GM18526 (cell line): ENCODE measurements around the gene KCNMA1.

Experiments
- POLR2A ChIP-seq: IDR thresholded peaks from 3 replicates; pipeline ENCODE4 v1.6.1; 2011; ENCODE audit not compliant: insufficient read length; ENCODE audit errors: extremely low read depth

Gene KCNMA1

DNA sequence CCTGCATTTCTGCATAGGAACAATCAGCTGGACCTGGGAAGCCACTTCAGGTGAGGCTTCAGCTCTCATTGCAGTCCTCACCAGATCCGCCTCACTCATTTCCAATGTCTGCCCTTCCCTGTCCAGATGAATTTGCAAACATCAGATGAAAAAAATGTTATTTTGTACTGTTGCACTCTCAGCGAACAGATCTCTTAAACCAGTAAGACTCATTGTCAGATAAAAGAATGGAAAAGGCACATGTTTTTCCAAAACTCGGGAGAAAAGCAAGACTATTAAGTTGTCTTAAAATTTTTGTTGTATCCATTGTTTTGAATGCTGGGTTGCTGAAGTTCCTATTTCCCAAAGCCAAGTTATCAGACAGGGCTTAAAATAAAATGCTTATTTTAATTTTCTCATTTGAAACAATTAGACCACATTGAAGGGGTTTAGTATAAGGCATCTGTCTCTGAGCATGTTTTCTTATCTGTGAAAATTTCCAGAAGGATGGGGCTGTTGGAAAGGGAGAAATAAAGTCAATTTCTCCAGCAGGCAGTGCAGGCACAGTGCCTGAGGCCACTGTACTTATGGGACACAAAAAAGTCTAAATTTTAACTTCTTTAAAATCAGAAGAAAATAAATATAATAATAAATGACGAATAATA lies 396.8 kb downstream of the KCNMA1 start:
- no peak for TF ChIP-seq POLR2A

DNA sequence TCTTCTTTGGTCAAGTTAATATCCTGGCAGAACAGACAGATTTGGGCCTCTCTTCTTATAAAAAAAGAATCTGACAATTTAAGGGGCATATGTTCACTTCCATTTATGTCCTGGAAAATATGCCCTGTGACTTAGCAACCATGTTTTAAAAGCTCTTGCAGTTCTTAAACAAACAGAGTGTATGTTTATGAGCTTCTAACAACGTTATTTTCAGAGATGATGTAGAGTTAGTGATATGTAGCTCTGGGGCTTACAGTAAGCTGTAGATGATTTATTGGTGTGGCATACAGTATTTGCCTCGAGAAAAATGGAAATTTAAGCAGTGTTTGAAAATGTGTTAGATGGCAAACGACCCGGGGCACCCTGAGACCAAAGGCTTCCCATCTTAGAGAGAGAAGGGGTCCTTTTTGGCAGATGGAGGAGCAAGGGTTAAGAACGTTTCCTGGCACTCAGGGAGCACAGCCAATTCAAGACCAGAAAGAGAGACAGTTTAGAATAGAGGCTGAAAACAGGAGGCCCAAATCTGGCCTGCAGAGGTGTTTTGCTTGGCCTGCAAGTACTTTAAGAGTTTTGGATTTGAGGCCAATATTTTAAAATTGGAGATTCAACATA lies 397.5 kb downstream of the KCNMA1 start:
- no peak for TF ChIP-seq POLR2A

GRCh38 chr10:77237120-77237519 lies 400.5 kb downstream of the KCNMA1 start:
- TF ChIP-seq POLR2A = no peak

DNA sequence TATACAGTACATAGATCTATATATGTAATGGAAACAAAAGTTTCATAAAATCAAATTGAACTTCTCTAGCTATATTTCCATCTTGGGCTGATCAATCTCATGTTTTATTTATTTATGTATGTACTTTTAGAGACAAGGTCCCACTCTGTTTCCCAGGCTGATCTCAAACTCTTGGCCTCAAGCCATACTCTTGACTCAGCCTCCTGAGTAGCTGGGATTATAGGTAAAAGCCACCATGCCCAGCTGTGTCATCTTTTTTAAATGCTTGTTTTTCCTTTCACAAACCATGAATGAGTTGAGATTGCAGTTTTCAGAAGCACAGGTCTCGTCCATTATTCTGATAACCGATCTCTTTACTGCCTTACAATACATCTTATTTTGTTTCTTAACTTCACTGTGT lies 400.9 kb downstream of the KCNMA1 start:
- no peak for TF ChIP-seq POLR2A

DNA sequence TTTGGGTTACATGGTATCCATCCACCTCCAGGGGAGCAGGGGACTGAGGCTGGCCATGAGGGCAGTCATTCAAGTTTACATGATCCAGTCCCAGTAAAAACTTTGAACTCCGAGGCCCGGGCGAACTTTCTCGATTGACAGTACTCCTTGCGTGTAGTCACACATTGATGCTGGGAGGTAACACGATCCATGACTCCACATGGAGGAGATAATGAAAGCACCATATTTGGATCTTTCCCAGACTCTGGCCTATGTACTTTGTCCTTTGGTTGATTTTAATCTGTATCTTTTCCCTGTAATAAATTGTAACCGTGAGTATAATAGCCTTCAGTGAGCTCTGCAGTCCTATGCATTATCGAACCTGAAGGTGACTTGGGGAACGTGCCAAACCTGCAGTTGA lies 401.6 kb downstream of the KCNMA1 start:
- TF ChIP-seq POLR2A = no peak

DNA sequence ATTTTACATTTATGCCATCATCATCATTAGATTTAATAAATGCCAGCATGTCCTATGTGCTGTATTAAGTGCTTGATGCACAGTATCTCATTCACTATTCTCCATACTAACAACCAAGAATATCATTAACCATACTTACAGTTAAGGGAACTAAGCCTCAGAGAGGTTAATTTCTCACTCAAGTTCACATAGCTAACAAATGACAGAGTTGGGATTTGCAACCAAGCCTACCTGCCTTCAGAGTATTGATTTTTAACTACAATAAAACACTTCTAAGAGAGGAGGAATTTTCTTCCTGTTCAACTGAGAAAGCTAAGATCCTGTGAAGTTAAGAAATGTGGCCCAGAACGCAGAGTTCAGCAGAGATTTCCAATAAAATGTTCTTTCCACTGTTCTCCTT lies 403.0 kb downstream of the KCNMA1 start:
- TF ChIP-seq POLR2A = no peak

- TF ChIP-seq POLR2A = no peak
Measured at GRCh38 chr10:77233466-77233865, 404.1 kb downstream of the KCNMA1 start.

DNA sequence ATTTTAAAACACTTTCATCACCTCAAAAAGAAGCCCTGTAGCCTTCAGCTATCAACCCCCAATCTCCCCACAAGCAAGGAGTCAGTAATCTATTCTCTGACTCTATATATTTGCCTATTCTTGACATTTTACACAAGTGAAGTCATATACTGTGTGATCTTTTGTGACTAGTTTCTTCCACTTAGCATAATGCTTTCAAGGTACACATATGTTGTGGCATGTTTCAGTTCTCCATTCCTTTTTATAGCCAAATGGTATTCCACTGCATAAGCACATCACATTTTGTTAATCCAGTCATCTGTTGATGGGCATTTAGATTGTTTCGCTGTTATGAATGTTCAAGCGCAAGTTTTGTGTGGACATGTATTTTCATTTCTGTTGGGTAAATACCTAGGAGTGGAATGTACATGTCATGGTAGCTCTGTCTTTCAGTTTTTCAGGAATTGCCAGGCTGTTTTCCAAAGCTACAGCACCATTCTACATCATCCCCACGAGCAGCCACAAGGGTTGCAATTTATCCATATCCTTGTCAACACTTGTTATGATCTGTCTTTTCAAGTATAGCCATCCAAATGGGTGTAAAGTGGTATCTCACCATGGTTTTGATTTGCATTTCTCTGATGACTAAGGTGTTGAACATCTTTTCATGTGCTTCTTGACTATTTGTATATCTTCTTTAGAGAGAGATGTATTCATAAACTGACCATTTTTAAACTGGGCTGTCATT lies 405.6 kb downstream of the KCNMA1 start:
- TF ChIP-seq POLR2A = no peak

DNA sequence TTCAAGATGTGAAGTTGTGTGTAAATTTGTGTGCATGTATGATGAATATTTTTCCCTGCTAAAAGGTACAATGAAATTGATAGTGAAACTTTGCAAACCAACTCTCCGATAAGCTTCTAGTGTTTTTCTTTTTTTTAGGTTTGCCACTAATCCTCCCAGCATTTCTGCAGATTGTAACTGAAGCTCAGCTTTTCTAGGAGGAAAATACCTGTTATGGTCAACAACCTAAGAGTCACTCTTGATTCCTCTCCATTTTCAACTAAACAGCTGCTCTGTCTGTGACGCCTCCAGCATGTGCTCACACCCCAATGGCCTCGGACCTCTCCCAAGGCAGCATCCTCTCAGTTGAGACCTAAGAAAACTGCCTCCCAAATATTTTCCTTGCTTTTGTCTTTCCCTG lies 406.2 kb downstream of the KCNMA1 start:
- TF ChIP-seq POLR2A = no peak

- no peak for TF ChIP-seq POLR2A
Measured at GRCh38 chr10:77230194-77230593, 407.4 kb downstream of the KCNMA1 start.

DNA sequence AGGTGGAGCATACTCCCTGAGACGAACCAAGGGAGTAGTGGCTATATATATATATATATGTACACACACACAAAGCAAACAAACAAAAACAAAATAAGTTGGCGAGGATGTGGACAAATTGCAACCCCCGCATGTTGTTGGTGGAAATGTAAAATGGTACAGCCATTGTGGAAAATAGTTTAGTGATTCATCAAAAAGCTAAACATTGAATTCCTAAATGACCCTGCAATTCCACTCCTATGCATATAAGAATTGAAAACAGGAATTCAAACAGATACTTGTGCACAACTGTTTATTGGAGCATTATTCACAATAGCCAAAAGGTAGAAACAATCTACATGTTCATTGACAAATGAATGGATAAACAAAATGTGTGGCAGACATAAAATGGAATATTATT lies 407.9 kb downstream of the KCNMA1 start:
- TF ChIP-seq POLR2A = no peak

DNA sequence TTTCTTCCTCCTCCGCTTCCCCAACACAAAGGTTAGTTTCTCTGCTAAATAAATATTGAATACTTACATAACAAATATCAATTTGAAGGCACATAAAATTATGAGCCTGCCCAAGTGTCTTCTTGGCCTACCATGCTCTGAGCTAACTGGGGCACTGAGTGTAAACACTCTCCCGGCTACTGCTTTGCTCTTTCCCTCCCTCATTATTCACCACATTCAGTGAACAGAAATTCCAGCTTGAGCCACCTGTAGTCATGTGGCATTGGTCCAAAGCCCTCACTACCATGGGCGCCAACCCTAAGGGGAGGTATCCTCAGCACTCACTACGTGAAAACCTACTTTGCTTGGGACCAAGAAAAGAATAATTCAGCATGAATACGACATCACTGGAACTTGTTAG lies 409.0 kb downstream of the KCNMA1 start:
- no peak for TF ChIP-seq POLR2A

- no peak for TF ChIP-seq POLR2A
Measured at GRCh38 chr10:77226853-77227565, 410.6 kb downstream of the KCNMA1 start.

GRCh38 chr10:77226452-77226851 lies 411.2 kb downstream of the KCNMA1 start:
- TF ChIP-seq POLR2A = no peak

DNA sequence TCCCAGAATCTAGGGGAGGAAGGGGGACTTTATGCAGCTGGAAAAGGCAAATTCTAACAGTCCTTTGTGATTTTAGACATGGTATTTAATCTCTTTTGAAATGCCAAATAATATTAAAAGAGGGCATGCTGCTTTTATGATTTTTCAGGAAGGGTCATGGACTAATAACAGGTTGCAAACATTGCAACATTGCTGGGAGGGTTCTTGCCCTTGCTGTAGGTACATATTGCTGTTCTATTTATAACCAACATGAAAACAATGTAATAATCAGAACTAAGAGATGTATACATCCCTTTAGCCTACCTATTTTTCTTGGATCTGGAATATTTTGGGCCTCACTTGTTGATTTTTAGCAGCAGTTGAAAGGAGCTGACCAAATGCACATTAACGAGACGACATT lies 411.6 kb downstream of the KCNMA1 start:
- TF ChIP-seq POLR2A = no peak
